PC-3 (cell line): ENCODE data around the gene CNTNAP2.

Experiments used
- CTCF ChIP-seq: fragments of 300-600 bp; sonication (generic); conservative IDR thresholded peaks from 2 replicates; pipeline ENCODE4 v1.5.1; 2017; ENCODE audit warnings: antibody characterized with exemption, low read depth, mild to moderate bottlenecking, low read length
- EZH2 ChIP-seq: fragments of 300-600 bp; sonication (generic); IDR thresholded peaks from one replicate; pipeline ENCODE4 v1.6.1; 2017; ENCODE audit warnings: antibody characterized with exemption, mild to moderate bottlenecking, low read length; ENCODE audit not compliant: unreplicated experiment
- EZH2phosphoT487 ChIP-seq: fragments of 300-600 bp; sonication (generic); IDR thresholded peaks from 2 replicates; pipeline ENCODE4 v1.6.1; 2018; ENCODE audit warnings: mild to moderate bottlenecking, antibody characterized with exemption, low read length, borderline replicate concordance

- TF ChIP-seq EZH2, result no peak
- no peak for TF ChIP-seq CTCF
- TF ChIP-seq EZH2phosphoT487, result no peak
Observed at GRCh38 chr7:146700015-146700560, 583.5 kb downstream of the CNTNAP2 start.
